Ishikawa (cell line): ENCODE results near the gene FRAS1.
A peak's percentile ranks its signal among the peaks of the same experiment; 100 is the strongest.

Experiments
- CEBPB ChIP-seq: IDR thresholded peaks from 2 replicates; pipeline ENCODE4 v1.6.1; 2012
- CREB1 ChIP-seq: IDR thresholded peaks from 2 replicates; pipeline ENCODE4 v1.6.1; 2012; ENCODE audit warnings: low read depth
- EGR1 ChIP-seq: IDR thresholded peaks from 2 replicates; pipeline ENCODE4 v1.6.1; 2012
- EP300 ChIP-seq: IDR thresholded peaks from 2 replicates; pipeline ENCODE4 v1.6.1; 2012; ENCODE audit warnings: borderline replicate concordance
- FOXM1 ChIP-seq: IDR thresholded peaks from 2 replicates; pipeline ENCODE4 v1.6.1; 2012; ENCODE audit warnings: low read depth, borderline replicate concordance
- NFIC ChIP-seq: IDR thresholded peaks from 2 replicates; pipeline ENCODE4 v1.6.1; 2012
- RAD21 ChIP-seq: IDR thresholded peaks from 2 replicates; pipeline ENCODE4 v1.6.1; 2012; ENCODE audit warnings: low read depth
- TAF1 ChIP-seq: IDR thresholded peaks from 2 replicates; pipeline ENCODE4 v1.6.1; 2012; ENCODE audit warnings: low read depth, mild to moderate bottlenecking
- TCF12 ChIP-seq: IDR thresholded peaks from 2 replicates; pipeline ENCODE4 v1.6.1; 2012; ENCODE audit warnings: low read depth
- TEAD4 ChIP-seq: IDR thresholded peaks from 2 replicates; pipeline ENCODE4 v1.6.1; 2012
- YY1 ChIP-seq: IDR thresholded peaks from 2 replicates; pipeline ENCODE4 v1.6.1; 2012; ENCODE audit warnings: low read depth
- ZBTB7A ChIP-seq: IDR thresholded peaks from 2 replicates; pipeline ENCODE4 v1.6.1; 2012; ENCODE audit warnings: low read depth
- TF ChIP-seq, protein P1 (sequence below): IDR thresholded peaks from 2 replicates; pipeline ENCODE4 v1.6.1; 2012; ENCODE audit warnings: low read depth, mild to moderate bottlenecking
- TF ChIP-seq, protein P2 (sequence below): IDR thresholded peaks from 2 replicates; pipeline ENCODE4 v1.6.1; 2012
- TF ChIP-seq, protein P3 (sequence below): IDR thresholded peaks from 2 replicates; pipeline ENCODE4 v1.6.1; 2012

Gene FRAS1

DNA sequence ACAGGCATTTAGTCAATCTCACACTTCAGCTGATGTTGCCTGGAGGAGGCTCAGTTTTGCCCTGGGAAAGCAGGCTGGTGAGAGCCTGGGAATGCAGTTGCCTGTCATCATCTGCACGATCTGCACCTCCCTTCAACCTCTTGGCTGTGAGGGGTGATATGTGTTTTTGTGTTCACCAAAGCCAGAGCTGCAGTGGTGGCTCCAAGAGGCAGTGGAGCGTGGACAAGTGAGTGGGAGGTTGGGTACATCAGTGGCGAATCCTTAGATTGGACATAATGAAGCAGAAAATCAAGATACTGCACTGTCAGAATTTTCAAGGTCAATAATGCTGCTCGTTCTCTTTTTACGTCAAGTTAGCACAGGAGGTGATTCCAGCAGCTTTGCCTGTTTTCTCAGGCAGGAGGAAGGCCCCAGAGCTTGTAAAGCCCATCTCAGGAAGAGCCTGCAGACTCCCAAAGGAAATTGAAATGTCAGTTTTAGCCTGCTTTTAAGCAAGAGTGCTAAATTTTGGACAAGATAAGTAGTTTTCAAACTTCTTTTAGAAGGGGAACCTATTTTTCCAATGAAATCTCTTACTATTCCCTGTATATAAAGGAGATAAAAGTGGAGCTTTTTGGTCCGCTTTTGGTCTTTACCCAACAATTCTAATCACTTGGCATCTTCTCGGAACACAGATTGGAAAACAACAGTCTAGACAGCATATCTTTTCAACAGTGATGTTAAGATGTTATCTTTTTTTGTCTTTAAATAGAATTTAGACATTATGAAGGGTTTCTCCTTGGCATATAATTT is 92.8 kb downstream of the FRAS1 start:
- TF ChIP-seq RAD21 (no peak), EGR1 (no peak)
- TF ChIP-seq, protein P1, sequence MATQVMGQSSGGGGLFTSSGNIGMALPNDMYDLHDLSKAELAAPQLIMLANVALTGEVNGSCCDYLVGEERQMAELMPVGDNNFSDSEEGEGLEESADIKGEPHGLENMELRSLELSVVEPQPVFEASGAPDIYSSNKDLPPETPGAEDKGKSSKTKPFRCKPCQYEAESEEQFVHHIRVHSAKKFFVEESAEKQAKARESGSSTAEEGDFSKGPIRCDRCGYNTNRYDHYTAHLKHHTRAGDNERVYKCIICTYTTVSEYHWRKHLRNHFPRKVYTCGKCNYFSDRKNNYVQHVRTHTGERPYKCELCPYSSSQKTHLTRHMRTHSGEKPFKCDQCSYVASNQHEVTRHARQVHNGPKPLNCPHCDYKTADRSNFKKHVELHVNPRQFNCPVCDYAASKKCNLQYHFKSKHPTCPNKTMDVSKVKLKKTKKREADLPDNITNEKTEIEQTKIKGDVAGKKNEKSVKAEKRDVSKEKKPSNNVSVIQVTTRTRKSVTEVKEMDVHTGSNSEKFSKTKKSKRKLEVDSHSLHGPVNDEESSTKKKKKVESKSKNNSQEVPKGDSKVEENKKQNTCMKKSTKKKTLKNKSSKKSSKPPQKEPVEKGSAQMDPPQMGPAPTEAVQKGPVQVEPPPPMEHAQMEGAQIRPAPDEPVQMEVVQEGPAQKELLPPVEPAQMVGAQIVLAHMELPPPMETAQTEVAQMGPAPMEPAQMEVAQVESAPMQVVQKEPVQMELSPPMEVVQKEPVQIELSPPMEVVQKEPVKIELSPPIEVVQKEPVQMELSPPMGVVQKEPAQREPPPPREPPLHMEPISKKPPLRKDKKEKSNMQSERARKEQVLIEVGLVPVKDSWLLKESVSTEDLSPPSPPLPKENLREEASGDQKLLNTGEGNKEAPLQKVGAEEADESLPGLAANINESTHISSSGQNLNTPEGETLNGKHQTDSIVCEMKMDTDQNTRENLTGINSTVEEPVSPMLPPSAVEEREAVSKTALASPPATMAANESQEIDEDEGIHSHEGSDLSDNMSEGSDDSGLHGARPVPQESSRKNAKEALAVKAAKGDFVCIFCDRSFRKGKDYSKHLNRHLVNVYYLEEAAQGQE = no peak

DNA sequence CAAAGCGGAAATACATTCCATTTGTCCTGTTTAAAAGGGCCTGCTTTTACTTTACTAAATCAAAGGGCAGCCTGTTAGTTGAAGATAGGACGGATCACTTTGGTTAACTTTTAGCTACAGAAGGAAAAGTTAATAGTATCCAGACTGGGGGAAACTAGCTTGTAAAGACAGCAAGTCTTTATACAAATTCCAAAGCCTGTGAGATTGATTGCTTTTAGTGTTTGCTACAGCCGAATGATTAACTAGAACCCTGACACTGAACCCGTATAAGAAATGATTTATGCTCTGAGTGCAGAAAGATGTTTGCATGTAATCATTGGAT is 93.4 kb downstream of the FRAS1 start:
- TF ChIP-seq, protein P1 = no peak
- TF ChIP-seq, protein P2, sequence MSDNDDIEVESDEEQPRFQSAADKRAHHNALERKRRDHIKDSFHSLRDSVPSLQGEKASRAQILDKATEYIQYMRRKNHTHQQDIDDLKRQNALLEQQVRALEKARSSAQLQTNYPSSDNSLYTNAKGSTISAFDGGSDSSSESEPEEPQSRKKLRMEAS = no peak
- TF ChIP-seq TAF1 = no peak
- TF ChIP-seq CEBPB = no peak
- no peak for TF ChIP-seq RAD21
- TF ChIP-seq FOXM1 = no peak
- no peak for TF ChIP-seq EGR1
- TF ChIP-seq TEAD4 = no peak
- no peak for TF ChIP-seq EP300
- no peak for TF ChIP-seq TCF12
- no peak for TF ChIP-seq NFIC
- no peak for TF ChIP-seq YY1
- no peak for TF ChIP-seq CREB1
- no peak for TF ChIP-seq ZBTB7A
- TF ChIP-seq, protein P3, sequence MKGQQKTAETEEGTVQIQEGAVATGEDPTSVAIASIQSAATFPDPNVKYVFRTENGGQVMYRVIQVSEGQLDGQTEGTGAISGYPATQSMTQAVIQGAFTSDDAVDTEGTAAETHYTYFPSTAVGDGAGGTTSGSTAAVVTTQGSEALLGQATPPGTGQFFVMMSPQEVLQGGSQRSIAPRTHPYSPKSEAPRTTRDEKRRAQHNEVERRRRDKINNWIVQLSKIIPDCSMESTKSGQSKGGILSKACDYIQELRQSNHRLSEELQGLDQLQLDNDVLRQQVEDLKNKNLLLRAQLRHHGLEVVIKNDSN = no peak

DNA sequence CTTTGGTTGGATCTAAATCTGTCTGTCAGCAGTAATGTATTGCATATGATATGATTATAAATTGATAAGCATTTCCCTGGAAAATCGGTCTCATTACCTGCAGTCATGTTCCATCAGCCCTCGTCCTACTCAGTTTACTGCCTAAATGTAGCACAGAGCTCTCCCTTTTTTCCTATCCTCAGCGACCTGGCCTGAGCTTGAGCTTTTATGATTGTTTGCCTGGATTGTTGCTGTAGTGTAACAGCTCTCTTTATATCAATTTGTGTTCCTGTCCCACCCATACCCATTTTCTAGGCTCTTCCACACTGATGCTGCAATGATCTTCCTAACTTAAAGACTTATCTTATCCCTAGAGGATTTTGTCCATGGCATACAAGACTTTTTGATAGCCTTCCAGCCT is 95.7 kb downstream of the FRAS1 start:
- TF ChIP-seq, protein P2 = no peak
- TF ChIP-seq, protein P1 = no peak
- TF ChIP-seq CEBPB = no peak
- TF ChIP-seq TAF1 = no peak
- no peak for TF ChIP-seq YY1
- TF ChIP-seq, protein P3 = no peak
- TF ChIP-seq CREB1 = no peak
- no peak for TF ChIP-seq RAD21
- no peak for TF ChIP-seq TEAD4
- no peak for TF ChIP-seq FOXM1
- no peak for TF ChIP-seq NFIC
- no peak for TF ChIP-seq TCF12
- no peak for TF ChIP-seq EGR1
- TF ChIP-seq ZBTB7A = no peak

DNA sequence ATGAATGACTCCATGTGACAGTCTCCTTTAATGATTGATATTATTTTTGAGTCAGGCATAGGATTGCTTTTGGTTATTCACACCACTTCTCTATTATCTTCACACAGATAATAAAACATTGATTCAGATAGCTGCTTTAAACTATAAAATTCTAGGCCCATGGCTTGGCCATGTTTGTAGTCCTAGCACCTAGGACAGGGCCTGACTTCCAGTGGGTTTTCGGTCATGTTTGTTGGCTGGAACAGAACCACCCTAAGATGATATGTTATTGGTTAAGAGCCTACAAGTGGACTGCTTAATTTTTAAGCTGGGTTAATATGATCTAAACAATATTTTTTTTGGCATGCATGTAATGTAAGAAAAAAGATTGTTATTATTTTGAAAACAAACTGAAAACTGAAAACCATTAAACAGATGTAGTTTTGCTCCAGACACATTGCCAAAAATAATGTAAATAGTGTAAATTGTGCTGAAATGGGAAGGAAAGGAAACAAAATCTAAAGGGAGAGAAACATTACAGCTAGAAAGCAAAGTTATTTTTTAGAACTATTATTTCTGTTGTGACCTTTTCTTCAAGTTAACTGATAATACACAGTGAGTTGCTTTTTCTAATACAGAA is 98.0 kb downstream of the FRAS1 start:
- no peak for TF ChIP-seq RAD21
- TF ChIP-seq, protein P1 = peak; percentile 59; the same call in 1 of the 2 replicates
